ENCODE data around the gene EDIL3.

GRCh38 chr5:83946516-83946915 lies 438.2 kb downstream of the EDIL3 start:
- TF ChIP-seq CTCF (IDR thresholded peaks at IDR 0.05) (no peak), POLR2A (IDR thresholded peaks at IDR 0.05) (no peak)
